Measurements from ENCODE around the gene OTUD6A.

GRCh38 chrX:70038951-70039350 lies 23.3 kb upstream of the OTUD6A start:
- TF ChIP-seq CTCF (IDR thresholded peaks at IDR 0.05; ENCODE audit: low read depth, low read length) (no peak), EZH2phosphoT487 (IDR thresholded peaks at IDR 0.05; ENCODE audit: low read depth) (no peak)
